GM21515 (cell line): ENCODE data around the gene APBB2.
"Not testable (repeated sequence)": the region's sequence is repeated elsewhere in the genome, so short reads cannot be mapped to it uniquely, and the experiment has no call there.

Source experiments
- ATAC-seq: cut with Tn5 transposase; IDR thresholded peaks from one replicate; pipeline ENCODE4 v1.9.1; 2021; ENCODE audit not compliant: unreplicated experiment

Gene APBB2

GRCh38 chr4:41069838-41070237 is 144.5 kb downstream of the APBB2 start:
- no peak for ATAC-seq

- ATAC-seq: no peak
Measured at GRCh38 chr4:41069257-41069656, 145.1 kb downstream of the APBB2 start.

- no peak for ATAC-seq
Measured at GRCh38 chr4:41067369-41067768, 147.0 kb downstream of the APBB2 start.

- no peak for ATAC-seq
Measured at GRCh38 chr4:41066049-41066448, 148.3 kb downstream of the APBB2 start.

GRCh38 chr4:41065434-41066006 is 148.8 kb downstream of the APBB2 start:
- ATAC-seq: no peak

GRCh38 chr4:41064953-41065352 is 149.4 kb downstream of the APBB2 start:
- ATAC-seq: no peak

- ATAC-seq: no peak
Measured at GRCh38 chr4:41061482-41062185, 152.7 kb downstream of the APBB2 start.

GRCh38 chr4:41060352-41061334 is 153.7 kb downstream of the APBB2 start:
- ATAC-seq: no peak

GRCh38 chr4:41059411-41059810 is 154.9 kb downstream of the APBB2 start:
- ATAC-seq: not testable (repeated sequence)

GRCh38 chr4:41058426-41058825 is 155.9 kb downstream of the APBB2 start:
- no peak for ATAC-seq

- ATAC-seq: no peak
Measured at GRCh38 chr4:41057467-41057866, 156.9 kb downstream of the APBB2 start.

GRCh38 chr4:41052287-41052686 is 162.1 kb downstream of the APBB2 start:
- ATAC-seq: no peak

GRCh38 chr4:41050880-41051775 is 163.2 kb downstream of the APBB2 start:
- ATAC-seq: no peak

- ATAC-seq: no peak
Measured at GRCh38 chr4:41050116-41050515, 164.2 kb downstream of the APBB2 start.

- not testable (repeated sequence) for ATAC-seq
Measured at GRCh38 chr4:41049176-41049575, 165.2 kb downstream of the APBB2 start.

GRCh38 chr4:41044791-41045190 is 169.6 kb downstream of the APBB2 start:
- ATAC-seq: no peak

GRCh38 chr4:41044165-41044564 is 170.2 kb downstream of the APBB2 start:
- ATAC-seq: no peak

GRCh38 chr4:41043465-41043864 is 170.9 kb downstream of the APBB2 start:
- no peak for ATAC-seq

GRCh38 chr4:41041551-41041950 is 172.8 kb downstream of the APBB2 start:
- ATAC-seq: no peak

- ATAC-seq: no peak
Measured at GRCh38 chr4:41039317-41039716, 175.0 kb downstream of the APBB2 start.

- no peak for ATAC-seq
Measured at GRCh38 chr4:41038304-41038703, 176.0 kb downstream of the APBB2 start.
